NT2/D1 (cell line): ENCODE measurements around the gene ZBTB33.

Source experiments
- DNase-seq: peaks from one replicate; pipeline ENCODE4 v3.0.0-alpha.2; 2011; ENCODE audit warnings: low read depth, low spot score
- H3K27me3 ChIP-seq: 2 replicates; pipeline ENCODE4 v1.6.0; 2011; ENCODE audit warnings: mild to moderate bottlenecking; ENCODE audit not compliant: insufficient read length, insufficient read depth
- H3K36me3 ChIP-seq: 2 replicates; pipeline ENCODE4 v1.6.1; 2011; ENCODE audit warnings: mild to moderate bottlenecking, low read length, mixed read lengths; ENCODE audit not compliant: insufficient read depth, insufficient read length
- H3K4me1 ChIP-seq: 2 replicates; pipeline ENCODE4 v1.5.1; 2011; ENCODE audit not compliant: insufficient read depth, insufficient read length
- H3K4me3 ChIP-seq: 2 replicates; pipeline ENCODE4 v1.5.1; 2011; ENCODE audit warnings: low read depth; ENCODE audit not compliant: insufficient read length
- H3K9ac ChIP-seq: 2 replicates; pipeline ENCODE4 v1.6.0; 2011; ENCODE audit warnings: low read depth; ENCODE audit not compliant: insufficient read length
- H3K9me3 ChIP-seq: 2 replicates; pipeline ENCODE4 v1.5.1; 2011; ENCODE audit warnings: mild to moderate bottlenecking, low read length; ENCODE audit not compliant: insufficient read depth
- SUZ12 ChIP-seq: IDR thresholded peaks from 2 replicates; pipeline ENCODE4 v1.6.1; 2011; ENCODE audit not compliant: insufficient read length, insufficient read depth; ENCODE audit errors: extremely low read depth
- YY1 ChIP-seq: IDR thresholded peaks from 2 replicates; pipeline ENCODE4 v1.6.1; 2011; ENCODE audit not compliant: insufficient read length, insufficient read depth
- ZNF274 ChIP-seq: IDR thresholded peaks from 2 replicates; pipeline ENCODE4 v1.6.1; 2011; ENCODE audit warnings: mild to moderate bottlenecking, low read depth, low read length

ZBTB33 gene

DNA sequence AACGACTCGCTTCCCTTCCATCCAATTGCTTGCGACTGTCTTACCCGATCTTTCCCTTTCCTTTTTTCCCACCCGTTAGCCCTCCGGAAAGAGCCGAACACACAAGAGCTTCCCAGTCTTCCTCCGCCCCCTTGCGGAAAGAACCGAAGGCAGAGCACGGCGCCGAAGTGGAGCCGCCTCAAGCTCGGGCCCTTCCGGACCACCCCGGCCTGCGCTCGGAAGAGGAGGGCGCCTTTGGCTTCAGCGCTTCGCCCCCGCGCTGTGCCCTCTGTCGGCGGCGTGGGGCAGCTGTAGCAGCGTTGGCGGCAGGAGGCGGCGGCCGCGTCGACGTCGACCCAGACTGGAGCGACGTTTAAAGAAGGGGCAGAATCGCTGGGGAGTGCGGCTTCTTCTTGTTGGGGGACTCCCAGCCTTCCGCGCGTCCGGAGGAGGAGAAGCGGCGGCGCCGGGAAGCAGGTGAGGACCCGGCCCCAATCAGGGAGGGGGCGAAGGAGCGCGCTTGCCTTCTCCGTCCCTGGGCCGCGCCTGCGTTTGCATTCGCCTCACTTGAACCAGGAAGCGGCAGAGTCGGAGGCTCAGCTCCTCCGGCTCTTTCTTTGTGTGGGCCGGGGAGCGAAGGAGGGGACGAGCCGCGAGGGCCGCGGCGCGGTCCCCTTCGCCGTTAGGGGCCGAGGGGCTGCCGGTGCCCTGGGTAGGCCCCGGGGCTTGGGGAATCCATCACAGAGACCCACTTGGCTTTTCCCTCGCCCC, at the start of gene ZBTB33:
TSS of gene ZBTB33 (plus strand) at position 291 of the 750 bp plus-strand sequence. CDS start 2,604 bp downstream, outside the sequence.
- Histone ChIP-seq H3K27me3 (peaks cover 23% of the 10 kb centered on the region), H3K4me3 (peak within 1 kb of the TSS; percentile 90), H3K4me1 (no peaks in the 10 kb centered on the region), H3K9me3 (no peaks in the 10 kb centered on the region), H3K9ac (peak within 1 kb of the TSS; percentile 92), H3K36me3 (peaks cover 27% of the 10 kb centered on the region)
- TF ChIP-seq YY1 (no peak), ZNF274 (no peak), SUZ12 (no peak)
- DNase-seq: peak; percentile 95

GRCh38 chrX:120200851-120201250, 49.8 kb upstream of the ZBTB33 start:
- DNase-seq: no peak

DNA sequence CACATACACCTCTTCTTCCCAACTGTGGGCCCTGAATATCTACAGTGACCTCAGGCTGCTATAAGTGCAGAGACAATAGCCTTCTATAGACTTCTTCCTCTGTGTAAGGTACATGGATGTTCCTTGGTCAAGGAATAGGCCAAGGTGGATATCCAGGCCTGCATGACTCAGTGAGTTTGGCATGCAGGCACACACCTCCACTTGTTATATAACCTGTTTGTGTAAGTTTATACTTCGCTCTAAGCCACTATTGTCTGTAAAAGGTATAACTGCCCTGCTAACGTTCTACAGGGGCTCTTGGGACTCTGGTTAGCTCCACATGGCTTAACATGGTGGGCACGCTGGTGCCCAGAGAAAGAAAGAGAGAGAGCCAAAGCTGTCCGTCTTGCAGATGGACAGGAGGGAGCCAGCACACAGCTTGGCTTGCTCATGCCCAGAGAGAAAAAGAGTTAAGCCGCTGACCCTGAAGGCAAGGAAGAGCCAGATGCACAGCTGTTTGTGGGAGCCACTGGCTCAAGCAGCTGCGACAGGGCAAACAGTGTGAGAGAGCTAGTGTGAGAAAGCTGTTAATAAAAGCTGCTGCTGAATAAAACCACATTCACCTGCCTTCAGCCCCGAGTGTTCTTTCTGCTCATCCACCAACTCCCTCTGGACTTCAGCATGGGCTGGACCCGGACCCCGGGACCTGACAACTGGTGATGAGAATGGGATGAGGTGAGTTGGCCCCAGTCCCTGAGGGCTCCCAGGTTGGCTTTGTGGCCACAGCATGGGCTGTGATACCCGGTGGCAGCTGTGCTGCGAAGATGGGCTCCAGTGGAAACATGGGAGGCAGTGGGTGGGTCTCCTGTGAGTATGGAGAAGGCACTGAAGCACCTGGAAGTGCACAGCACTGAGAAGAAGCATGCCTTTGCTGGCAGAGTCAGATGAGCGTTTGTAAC, 44.5 kb upstream of the ZBTB33 start:
- no peak overlapping the region for H3K4me3 ChIP-seq
- H3K27me3 ChIP-seq: no peaks in the 10 kb centered on the region
- H3K9ac ChIP-seq: no peak overlapping the region
- H3K9me3 ChIP-seq: no peaks in the 10 kb centered on the region
- H3K4me1 ChIP-seq: no peaks in the 10 kb centered on the region
- no peaks in the 10 kb centered on the region for H3K36me3 ChIP-seq
- no peak for DNase-seq
- no peak for TF ChIP-seq SUZ12
- no peak for TF ChIP-seq ZNF274
- no peak for TF ChIP-seq YY1

More at GRCh38 chrX:120200851-120201250, 49.8 kb upstream of the ZBTB33 start:
- Histone ChIP-seq H3K36me3 (no peaks in the 10 kb centered on the region), H3K9ac (no peak overlapping the region), H3K4me1 (no peaks in the 10 kb centered on the region), H3K27me3 (no peaks in the 10 kb centered on the region), H3K9me3 (no peaks in the 10 kb centered on the region), H3K4me3 (no peak overlapping the region)
- TF ChIP-seq ZNF274 (no peak), YY1 (no peak), SUZ12 (no peak)

DNA sequence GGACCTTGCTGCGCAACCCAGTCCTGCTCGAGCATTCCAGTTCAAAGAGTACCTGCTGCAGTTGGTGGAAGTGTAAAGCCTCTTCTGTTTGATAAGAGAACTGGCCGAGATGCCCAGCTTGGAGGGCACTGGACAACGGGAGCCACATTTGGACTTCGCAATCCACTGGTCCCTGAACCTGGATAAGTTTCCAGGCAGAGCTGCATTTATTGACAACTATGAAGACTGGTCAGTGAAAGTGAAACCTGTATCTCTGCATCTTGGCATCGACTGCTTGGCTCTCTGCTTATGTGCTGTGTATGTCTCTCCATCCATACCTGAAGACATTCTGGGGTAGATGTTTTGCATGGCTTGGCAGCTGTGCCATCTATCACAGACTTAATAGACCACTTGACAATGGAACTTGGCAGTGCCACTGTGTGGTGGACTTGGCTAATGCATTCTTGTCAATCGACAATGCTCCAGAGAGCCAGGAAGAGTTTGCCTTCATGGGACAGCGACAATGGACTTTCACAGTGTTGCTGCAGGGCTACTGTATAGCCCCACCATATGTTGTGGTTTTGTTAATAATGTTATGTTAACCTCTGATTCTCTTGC, 43.5 kb upstream of the ZBTB33 start:
- no peaks in the 10 kb centered on the region for H3K9me3 ChIP-seq
- TF ChIP-seq ZNF274: no peak
- TF ChIP-seq SUZ12: no peak
- no peak for TF ChIP-seq YY1
- no peaks in the 10 kb centered on the region for H3K27me3 ChIP-seq
- H3K9ac ChIP-seq: no peak overlapping the region
- no peaks in the 10 kb centered on the region for H3K36me3 ChIP-seq
- no peak overlapping the region for H3K4me3 ChIP-seq
- no peaks in the 10 kb centered on the region for H3K4me1 ChIP-seq
- no peak for DNase-seq

GRCh38 chrX:120213438-120214265, 37.0 kb upstream of the ZBTB33 start:
- Histone ChIP-seq H3K4me1 (no peaks in the 10 kb centered on the region), H3K36me3 (no peaks in the 10 kb centered on the region), H3K9me3 (no peaks in the 10 kb centered on the region), H3K4me3 (no peak overlapping the region), H3K9ac (no peak overlapping the region), H3K27me3 (no peaks in the 10 kb centered on the region)
- DNase-seq: peak; percentile 64
- no peak for TF ChIP-seq YY1
- TF ChIP-seq SUZ12: no peak
- no peak for TF ChIP-seq ZNF274

DNA sequence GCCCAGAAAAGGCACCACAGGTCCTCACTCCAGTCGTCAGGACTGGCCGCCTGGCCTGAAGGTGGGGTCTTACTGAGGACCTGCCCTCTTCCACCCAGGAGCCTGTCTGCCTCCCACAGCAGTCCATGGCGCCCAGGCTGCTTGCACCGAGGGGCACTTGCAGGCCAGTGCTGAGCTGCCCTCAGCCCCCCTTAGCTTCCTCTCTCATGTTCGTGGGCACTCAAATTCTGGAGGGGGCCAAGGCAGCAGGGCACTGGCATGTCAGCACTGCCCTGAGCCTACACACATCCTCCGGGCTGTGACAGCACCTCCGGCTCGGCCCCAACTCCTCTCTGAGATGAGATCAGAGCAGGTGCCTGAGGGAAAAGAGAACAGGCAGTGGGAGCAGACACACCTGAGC, 27.2 kb upstream of the ZBTB33 start:
- TF ChIP-seq YY1 (no peak), ZNF274 (no peak), SUZ12 (no peak)
- Histone ChIP-seq H3K9me3 (no peaks in the 10 kb centered on the region), H3K27me3 (no peaks in the 10 kb centered on the region), H3K4me3 (no peak overlapping the region), H3K4me1 (no peaks in the 10 kb centered on the region), H3K36me3 (no peaks in the 10 kb centered on the region), H3K9ac (no peak overlapping the region)
- DNase-seq: no peak
